Activated CD8-positive, alpha-beta T cell treated with anti-CD3 and anti-CD28 coated beads for 36 hours (primary cell): Measurements from ENCODE around the gene POU2F3. TPM values are rescaled to one million over a fixed set of nuclear protein-coding genes. Genes with fewer than 3 reads are reported as not detected.
"Not testable (repeated sequence)": the region's sequence is repeated elsewhere in the genome, so short reads cannot be mapped to it uniquely, and the experiment has no call there.

Experiments
- ATAC-seq: fragments of 200-7000 bp; cut with Tn5 transposase; one replicate; pipeline ENCODE4 v1.10.0; 2021; ENCODE audit warnings: mild to moderate bottlenecking, moderate library complexity
- CTCF ChIA-PET: fragments of 350-600 bp; sonication (Branson Sonifier 250); formaldehyde crosslinking; loops from one replicate; lab custom pipeline; 2021; ENCODE audit warnings: antibody characterized with exemption; lab: Charles Lee
- POLR2A ChIA-PET: fragments of 350-600 bp; sonication (Branson Sonifier 250); formaldehyde crosslinking; loops from one replicate; lab custom pipeline; 2021; ENCODE audit warnings: antibody characterized with exemption; lab: Charles Lee
- DNase-seq: peaks from one replicate; pipeline ENCODE4 v3.0.0-alpha.2; 2020
- H3K27ac Mint-ChIP-seq: one replicate; pipeline ENCODE4 v1.8.0; 2021; ENCODE audit warnings: mild to moderate bottlenecking, mixed read lengths
- H3K27me3 Mint-ChIP-seq: one replicate; pipeline ENCODE4 v1.8.0; 2021; ENCODE audit warnings: mixed read lengths
- H3K36me3 Mint-ChIP-seq: one replicate; pipeline ENCODE4 v1.8.0; 2021; ENCODE audit warnings: low read depth, mixed read lengths
- H3K4me1 Mint-ChIP-seq: one replicate; pipeline ENCODE4 v1.8.0; 2021; ENCODE audit warnings: low read depth, mixed read lengths
- H3K4me3 Mint-ChIP-seq: one replicate; pipeline ENCODE4 v1.8.0; 2021; ENCODE audit warnings: mild to moderate bottlenecking, moderate library complexity, mixed read lengths
- H3K9me3 Mint-ChIP-seq: one replicate; pipeline ENCODE4 v1.8.0; 2021; ENCODE audit warnings: mixed read lengths
- intact Hi-C: fragments of 100-400 bp; cut with micrococcal nuclease; formaldehyde crosslinking; loops from one replicate; pipeline ENCODE4 v1.10.0; 2022
- total RNA-seq, 2 experiments: library from RNA; stranded (reverse); gene quantifications; one replicate each; pipeline ENCODE4 v1.2.3, GENCODE V29; 2021
- TF ChIP-seq, protein P1 (sequence below): fragments of 200-600 bp; IDR thresholded peaks from one replicate; pipeline ENCODE4 v1.8.0; 2022; ENCODE audit warnings: antibody characterized with exemption, mild to moderate bottlenecking

POU2F3 gene
- total RNA-seq, 2 experiments from 2014 or later = not detected

- ATAC-seq (peak; percentile 82), DNase-seq (peak; percentile 18)
- POLR2A ChIA-PET = interaction anchor here (0.5 to 1.1 kb wide), 4 partner anchors 11 to 89 kb away, joined by 3 to 4 read pairs (median 3); no protein-coding TSS in a partner anchor
- H3K4me1 Mint-ChIP-seq = peaks cover 45% of the 10 kb centered on the region
- H3K9me3 Mint-ChIP-seq = no peaks in the 10 kb centered on the region
- CTCF ChIA-PET = interaction anchor here (0.9 to 10.0 kb wide), 6 partner anchors 9 to 87 kb away, joined by 3 to 147 read pairs (median 4); partner anchors contain the start of gene POU2F3
- peak overlapping the region; percentile 30 for H3K4me3 Mint-ChIP-seq
- no peaks in the 10 kb centered on the region for H3K36me3 Mint-ChIP-seq
- intact Hi-C loops = no loop called here
- TF ChIP-seq, protein P1, sequence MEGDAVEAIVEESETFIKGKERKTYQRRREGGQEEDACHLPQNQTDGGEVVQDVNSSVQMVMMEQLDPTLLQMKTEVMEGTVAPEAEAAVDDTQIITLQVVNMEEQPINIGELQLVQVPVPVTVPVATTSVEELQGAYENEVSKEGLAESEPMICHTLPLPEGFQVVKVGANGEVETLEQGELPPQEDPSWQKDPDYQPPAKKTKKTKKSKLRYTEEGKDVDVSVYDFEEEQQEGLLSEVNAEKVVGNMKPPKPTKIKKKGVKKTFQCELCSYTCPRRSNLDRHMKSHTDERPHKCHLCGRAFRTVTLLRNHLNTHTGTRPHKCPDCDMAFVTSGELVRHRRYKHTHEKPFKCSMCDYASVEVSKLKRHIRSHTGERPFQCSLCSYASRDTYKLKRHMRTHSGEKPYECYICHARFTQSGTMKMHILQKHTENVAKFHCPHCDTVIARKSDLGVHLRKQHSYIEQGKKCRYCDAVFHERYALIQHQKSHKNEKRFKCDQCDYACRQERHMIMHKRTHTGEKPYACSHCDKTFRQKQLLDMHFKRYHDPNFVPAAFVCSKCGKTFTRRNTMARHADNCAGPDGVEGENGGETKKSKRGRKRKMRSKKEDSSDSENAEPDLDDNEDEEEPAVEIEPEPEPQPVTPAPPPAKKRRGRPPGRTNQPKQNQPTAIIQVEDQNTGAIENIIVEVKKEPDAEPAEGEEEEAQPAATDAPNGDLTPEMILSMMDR = no peak
- H3K27ac Mint-ChIP-seq = peak overlapping the region; percentile 75
- H3K27me3 Mint-ChIP-seq = peaks cover 56% of the 10 kb centered on the region
Observed at GRCh38 chr11:120248551-120249278, 8.8 kb downstream of the POU2F3 start.

- CTCF ChIA-PET = interaction anchor here (0.9 to 10.0 kb wide), 6 partner anchors 9 to 86 kb away, joined by 3 to 147 read pairs (median 4); partner anchors contain the start of gene POU2F3
- ATAC-seq = no peak
- H3K4me1 Mint-ChIP-seq = peaks cover 40% of the 10 kb centered on the region
- H3K36me3 Mint-ChIP-seq = no peaks in the 10 kb centered on the region
- TF ChIP-seq, protein P1 = no peak
- intact Hi-C loops = no loop called here
- H3K27ac Mint-ChIP-seq = peak overlapping the region; percentile 75
- POLR2A ChIA-PET = interaction anchor here (0.5 to 0.8 kb wide), 3 partner anchors 10 to 79 kb away, joined by 3 to 4 read pairs (median 3); no protein-coding TSS in a partner anchor
- H3K27me3 Mint-ChIP-seq = peaks cover 57% of the 10 kb centered on the region
- no peaks in the 10 kb centered on the region for H3K9me3 Mint-ChIP-seq
- H3K4me3 Mint-ChIP-seq = no peak overlapping the region
- DNase-seq = no peak
Observed at GRCh38 chr11:120249279-120250262, 9.6 kb downstream of the POU2F3 start.

DNA sequence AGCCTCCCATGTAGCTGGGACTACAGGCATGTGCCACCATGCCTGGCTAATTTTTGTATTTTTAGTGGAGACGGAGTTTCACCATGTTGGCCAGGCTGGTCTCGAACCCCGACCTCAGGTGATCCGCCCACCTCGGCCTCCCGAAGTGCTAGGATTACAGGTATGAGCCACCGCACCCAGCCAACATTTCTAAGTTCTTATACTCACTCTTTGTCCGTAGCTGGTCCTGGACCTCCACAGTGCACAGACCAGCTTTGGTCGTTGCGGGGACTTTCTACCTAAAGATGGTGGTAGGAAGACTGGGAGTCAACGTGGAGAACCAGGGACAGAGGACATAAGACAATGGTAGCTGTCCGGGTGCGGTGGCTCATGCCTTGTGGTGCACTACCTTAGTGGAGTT, 13.4 kb downstream of the POU2F3 start:
- POLR2A ChIA-PET = not testable (repeated sequence)

DNA sequence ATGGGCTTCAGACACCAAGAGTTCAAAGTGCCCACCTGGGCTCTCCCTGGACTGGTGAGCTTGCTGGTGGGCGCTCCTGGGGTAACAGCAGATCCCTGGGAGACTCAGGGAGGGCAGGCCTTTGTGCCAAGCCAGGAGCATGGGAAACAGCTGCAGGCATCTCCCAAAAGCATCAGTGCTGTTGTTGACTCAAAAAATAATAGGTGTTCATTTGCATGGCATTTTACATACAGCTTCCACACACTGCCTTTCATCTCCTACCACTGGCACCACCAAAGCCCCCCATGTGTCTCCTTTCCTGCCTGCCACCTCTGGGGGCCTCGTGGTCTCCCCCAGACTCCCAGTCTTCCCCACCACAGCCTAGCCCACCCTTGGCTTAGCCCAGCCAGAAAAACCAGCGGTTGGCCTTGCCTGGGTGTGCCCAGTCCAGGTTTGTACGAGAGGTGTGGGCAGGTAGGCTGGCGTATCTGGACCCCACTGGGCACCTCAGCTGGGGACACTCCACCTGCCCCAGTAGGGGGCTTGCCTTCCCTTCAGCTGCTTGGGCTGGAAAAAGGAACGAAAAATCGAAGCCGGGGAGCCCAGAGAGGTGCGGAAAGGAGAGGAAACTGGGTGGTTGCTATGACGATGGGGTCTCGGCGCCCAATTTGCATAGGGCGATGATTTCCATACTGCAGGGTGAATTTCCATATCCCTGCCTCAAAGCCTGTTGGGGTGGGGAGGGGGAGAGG, 15.0 kb downstream of the POU2F3 start:
- Mint-ChIP-seq H3K27ac (no peak overlapping the region), H3K36me3 (no peaks in the 10 kb centered on the region), H3K4me1 (peaks cover 10% of the 10 kb centered on the region), H3K4me3 (no peak overlapping the region), H3K9me3 (no peaks in the 10 kb centered on the region), H3K27me3 (peaks cover 66% of the 10 kb centered on the region)
- TF ChIP-seq, protein P1 = no peak
- POLR2A ChIA-PET = interaction anchor here (0.7 kb wide), 1 partner anchor 284 kb away, joined by 3 read pairs; no protein-coding TSS in a partner anchor
- no peak for ATAC-seq
- CTCF ChIA-PET = interaction anchor here (1.3 kb wide), 1 partner anchor 48 kb away, joined by 4 read pairs; no protein-coding TSS in a partner anchor
- intact Hi-C loops = no loop called here
- DNase-seq = no peak

More for the DNA sequence above, 13.4 kb downstream of the POU2F3 start:
- H3K27ac Mint-ChIP-seq, DNase-seq, intact Hi-C loops, H3K4me3 Mint-ChIP-seq, H3K36me3 Mint-ChIP-seq, H3K9me3 Mint-ChIP-seq, CTCF ChIA-PET, ATAC-seq: not testable (repeated sequence)
- H3K27me3 Mint-ChIP-seq = peaks cover 64% of the 10 kb centered on the region
- H3K4me1 Mint-ChIP-seq = peaks cover 25% of the 10 kb centered on the region
